Coronary artery (tissue), 2 donors: ENCODE data around the gene ASXL2.

Experiments used
- DNase-seq: peaks from one replicate; pipeline ENCODE4 v3.0.0-alpha.2; 2017; ENCODE audit warnings: low spot score
- H3K27ac ChIP-seq, 2 donors: fragments of 200-600 bp; sonication (generic); one replicate each; pipeline ENCODE4 v1.5.1; 2016 to 2019
- H3K4me3 ChIP-seq: fragments of 200-600 bp; sonication (generic); 2 replicates; pipeline ENCODE4 v1.5.1; 2016; ENCODE audit warnings: mild to moderate bottlenecking, moderate library complexity
- TF ChIP-seq, protein P1 (sequence below): fragments of 200-600 bp; sonication (generic); IDR thresholded peaks from one replicate; pipeline ENCODE4 v1.5.1; 2019; ENCODE audit warnings: antibody characterized with exemption

Gene ASXL2

GRCh38 chr2:25806941-25807340, 71.3 kb downstream of the ASXL2 start:
- TF ChIP-seq, protein P1, sequence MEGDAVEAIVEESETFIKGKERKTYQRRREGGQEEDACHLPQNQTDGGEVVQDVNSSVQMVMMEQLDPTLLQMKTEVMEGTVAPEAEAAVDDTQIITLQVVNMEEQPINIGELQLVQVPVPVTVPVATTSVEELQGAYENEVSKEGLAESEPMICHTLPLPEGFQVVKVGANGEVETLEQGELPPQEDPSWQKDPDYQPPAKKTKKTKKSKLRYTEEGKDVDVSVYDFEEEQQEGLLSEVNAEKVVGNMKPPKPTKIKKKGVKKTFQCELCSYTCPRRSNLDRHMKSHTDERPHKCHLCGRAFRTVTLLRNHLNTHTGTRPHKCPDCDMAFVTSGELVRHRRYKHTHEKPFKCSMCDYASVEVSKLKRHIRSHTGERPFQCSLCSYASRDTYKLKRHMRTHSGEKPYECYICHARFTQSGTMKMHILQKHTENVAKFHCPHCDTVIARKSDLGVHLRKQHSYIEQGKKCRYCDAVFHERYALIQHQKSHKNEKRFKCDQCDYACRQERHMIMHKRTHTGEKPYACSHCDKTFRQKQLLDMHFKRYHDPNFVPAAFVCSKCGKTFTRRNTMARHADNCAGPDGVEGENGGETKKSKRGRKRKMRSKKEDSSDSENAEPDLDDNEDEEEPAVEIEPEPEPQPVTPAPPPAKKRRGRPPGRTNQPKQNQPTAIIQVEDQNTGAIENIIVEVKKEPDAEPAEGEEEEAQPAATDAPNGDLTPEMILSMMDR, result no peak
- DNase-seq, result no peak

GRCh38 chr2:25805987-25806386, 72.3 kb downstream of the ASXL2 start:
- TF ChIP-seq, protein P1, result no peak
- DNase-seq, result no peak
- Histone ChIP-seq H3K4me3 (no peak overlapping the region), H3K27ac (no peak overlapping the region)

More at GRCh38 chr2:25806941-25807340, 71.3 kb downstream of the ASXL2 start:
- Histone ChIP-seq H3K27ac (no peak overlapping the region), H3K4me3 (no peak overlapping the region)

- TF ChIP-seq, protein P1, result no peak
- no peak overlapping the region for H3K4me3 ChIP-seq
Measured at GRCh38 chr2:25804338-25804737, 73.9 kb downstream of the ASXL2 start.

DNA sequence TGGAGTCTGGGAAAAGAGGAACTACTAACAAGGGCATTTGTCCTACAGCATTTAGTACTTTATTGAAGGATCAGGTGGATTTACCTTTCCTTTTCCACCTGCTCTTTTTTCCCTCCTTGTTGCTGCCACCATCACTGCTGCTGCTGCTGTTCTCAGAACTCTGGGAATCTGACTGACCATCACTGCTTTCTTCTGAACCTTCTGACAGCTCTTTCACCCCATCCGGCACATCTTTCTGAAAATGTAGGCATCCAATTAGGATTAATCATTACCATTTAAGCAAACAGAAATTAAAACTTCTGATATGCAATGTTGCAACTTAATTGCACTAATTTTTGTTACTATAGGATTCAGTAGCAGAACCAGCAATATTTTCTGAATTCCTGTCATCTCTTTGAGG, 79.0 kb downstream of the ASXL2 start:
- TF ChIP-seq, protein P1, result no peak
- Histone ChIP-seq H3K4me3 (no peak overlapping the region), H3K27ac (no peak overlapping the region)
- DNase-seq, result no peak

More at GRCh38 chr2:25804338-25804737, 73.9 kb downstream of the ASXL2 start:
- no peak overlapping the region for H3K27ac ChIP-seq
- no peak for DNase-seq

DNA sequence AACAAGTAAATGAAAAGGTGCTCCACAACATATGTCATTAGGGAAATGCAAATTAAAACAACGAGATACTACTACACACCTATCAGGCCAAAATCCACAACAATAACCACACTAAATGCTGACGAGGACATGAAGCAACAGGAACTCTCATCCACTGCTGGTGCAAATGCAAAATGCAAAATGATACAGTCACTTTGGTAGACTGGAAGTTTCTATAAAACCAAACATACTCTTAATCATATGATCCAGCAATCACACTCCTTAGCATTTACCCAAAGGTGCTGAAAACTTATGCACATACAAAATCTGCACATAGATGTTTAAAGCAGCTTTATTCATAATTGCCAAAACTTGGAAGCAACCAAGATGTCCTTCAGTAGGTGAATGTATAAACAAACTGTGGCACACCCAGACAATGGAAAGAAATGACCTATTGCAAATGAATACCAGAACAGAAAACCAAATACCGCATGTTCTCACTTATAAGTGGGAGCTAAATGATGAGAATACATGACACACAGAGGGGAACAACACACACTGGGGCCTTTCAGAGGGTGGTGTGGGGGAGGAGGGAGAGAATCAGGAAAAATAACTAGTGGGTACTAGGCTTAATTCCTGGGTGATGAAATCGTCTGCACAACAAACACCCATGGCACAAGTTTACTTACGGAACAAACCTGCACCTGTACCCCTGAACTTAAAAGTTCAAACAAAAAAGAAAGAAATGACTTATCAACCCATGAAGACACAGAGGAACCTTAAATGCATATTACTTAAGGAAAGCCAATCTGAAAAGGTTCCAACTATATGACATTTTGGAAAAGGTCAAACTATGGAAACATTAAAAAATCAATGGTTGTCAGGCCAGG, 80.4 kb downstream of the ASXL2 start:
- TF ChIP-seq, protein P1, result no peak
- H3K4me3 ChIP-seq, result no peak overlapping the region
- no peak for DNase-seq
- no peak overlapping the region for H3K27ac ChIP-seq

- TF ChIP-seq, protein P1, result no peak
- Histone ChIP-seq H3K27ac (no peak overlapping the region), H3K4me3 (no peak overlapping the region)
- DNase-seq, result no peak
Measured at GRCh38 chr2:25794544-25795276, 83.6 kb downstream of the ASXL2 start.
